Upper lobe of left lung (tissue), 4 donors: ENCODE measurements around the gene UGT1A4.

Experiments used
- CTCF ChIP-seq, 6 experiments: fragments of 450-650 bp in 4 of 6; fragments of 200-600 bp in 2 of 6; sonication (generic) in 2 of 6; IDR thresholded peaks; one replicate each; pipeline ENCODE4 v1.5.1; 2016 to 2019; ENCODE audit warnings: antibody characterized with exemption in 6 of 6
- POLR2A ChIP-seq, 4 donors: fragments of 450-650 bp; IDR thresholded peaks; one replicate each; pipeline ENCODE4 v1.5.1; 2016 to 2017; ENCODE audit warnings: antibody characterized with exemption in 4 of 4, mild to moderate bottlenecking in 2 of 4
- POLR2AphosphoS5 ChIP-seq, 2 donors: sonication (generic); formaldehyde crosslinking; IDR thresholded peaks; one replicate each; pipeline ENCODE4 v1.5.1; 2017; ENCODE audit warnings: antibody characterized with exemption in 2 of 2

GRCh38 chr2:233817361-233817911 lies 98.9 kb downstream of the UGT1A4 start:
- TF ChIP-seq CTCF (IDR thresholded peaks at IDR 0.05) = no peak
- no peak for TF ChIP-seq POLR2A (IDR thresholded peaks at IDR 0.05)
- TF ChIP-seq POLR2AphosphoS5 (IDR thresholded peaks at IDR 0.05) = no peak
